ENCODE measurements around the gene TMEM37.

The TMEM37 gene, protein sequence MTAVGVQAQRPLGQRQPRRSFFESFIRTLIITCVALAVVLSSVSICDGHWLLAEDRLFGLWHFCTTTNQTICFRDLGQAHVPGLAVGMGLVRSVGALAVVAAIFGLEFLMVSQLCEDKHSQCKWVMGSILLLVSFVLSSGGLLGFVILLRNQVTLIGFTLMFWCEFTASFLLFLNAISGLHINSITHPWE

GRCh38 chr2:119431155-119431975 lies at the start of gene TMEM37:
TSS of gene TMEM37 (plus strand) at chr2:119431854. CDS start at chr2:119431904, 50 bp downstream.
- no peak for TF ChIP-seq SUZ12 (IDR thresholded peaks at IDR 0.05; ENCODE audit: extremely low read depth, insufficient read depth, insufficient read length)
- TF ChIP-seq ZNF274 (IDR thresholded peaks at IDR 0.05; ENCODE audit: low read depth, low read length): no peak
- no peak for TF ChIP-seq YY1 (IDR thresholded peaks at IDR 0.05; ENCODE audit: insufficient read depth, insufficient read length)
- DNase-seq (ENCODE audit: low read depth, low spot score): peak; percentile 78
- Histone ChIP-seq H3K9me3 (ENCODE audit: insufficient read depth, low read length) (no peaks in the 10 kb centered on the region), H3K27me3 (ENCODE audit: insufficient read depth, insufficient read length) (peaks cover 9% of the 10 kb centered on the region), H3K4me1 (ENCODE audit: insufficient read depth, insufficient read length) (peaks cover 32% of the 10 kb centered on the region), H3K36me3 (ENCODE audit: insufficient read depth, insufficient read length, low read length) (no peaks in the 10 kb centered on the region), H3K4me3 (ENCODE audit: insufficient read length, low read depth) (peak within 1 kb of the TSS; percentile 51), H3K9ac (ENCODE audit: insufficient read length, low read depth) (peak within 1 kb of the TSS; percentile 83)

DNA sequence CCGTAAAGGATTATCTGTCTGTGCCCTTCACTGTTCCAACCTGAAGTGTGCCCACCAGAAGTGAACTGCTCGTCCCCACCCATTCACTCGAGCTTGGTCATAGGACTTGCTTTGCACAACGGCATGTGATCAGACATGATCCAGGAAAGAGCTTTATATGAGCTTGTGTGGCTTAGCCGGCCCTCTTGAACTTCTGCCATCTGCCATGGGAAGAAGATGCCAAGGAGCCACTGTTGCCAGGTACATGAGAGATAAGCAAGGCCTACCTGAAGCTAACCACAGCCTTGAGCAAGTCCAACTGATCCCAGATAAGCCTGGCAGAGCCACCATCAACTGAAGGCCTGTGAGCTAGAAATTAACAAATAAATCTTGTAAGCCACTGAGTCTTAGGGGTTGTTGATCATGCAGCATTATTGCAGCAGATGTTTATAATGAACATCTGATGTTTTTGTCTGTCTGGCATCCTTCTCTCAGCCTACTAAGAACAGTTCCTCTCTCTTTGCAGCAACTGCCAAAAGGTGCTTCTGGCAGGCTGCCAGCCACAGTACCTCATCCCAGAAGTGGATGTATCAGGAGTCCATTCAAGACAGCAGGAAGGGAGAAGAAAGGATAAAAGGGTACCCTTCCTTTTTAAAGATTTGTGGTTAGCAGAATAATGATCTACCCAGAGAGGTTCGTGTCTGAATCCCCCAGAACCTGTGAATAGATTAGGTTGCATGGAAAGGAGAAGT lies 48.1 kb upstream of the TMEM37 start:
- Histone ChIP-seq H3K4me1 (ENCODE audit: insufficient read depth, insufficient read length) (no peaks in the 10 kb centered on the region), H3K9me3 (ENCODE audit: insufficient read depth, low read length) (no peaks in the 10 kb centered on the region), H3K27me3 (ENCODE audit: insufficient read depth, insufficient read length) (no peaks in the 10 kb centered on the region), H3K4me3 (ENCODE audit: insufficient read length, low read depth) (no peak overlapping the region), H3K9ac (ENCODE audit: insufficient read length, low read depth) (no peak overlapping the region), H3K36me3 (ENCODE audit: insufficient read depth, insufficient read length, low read length) (no peaks in the 10 kb centered on the region)
- no peak for DNase-seq (ENCODE audit: low read depth, low spot score)
- no peak for TF ChIP-seq ZNF274 (IDR thresholded peaks at IDR 0.05; ENCODE audit: low read depth, low read length)
- TF ChIP-seq SUZ12 (IDR thresholded peaks at IDR 0.05; ENCODE audit: extremely low read depth, insufficient read depth, insufficient read length): no peak
- TF ChIP-seq YY1 (IDR thresholded peaks at IDR 0.05; ENCODE audit: insufficient read depth, insufficient read length): no peak

- no peak for DNase-seq (ENCODE audit: low read depth, low spot score)
- no peaks in the 10 kb centered on the region for H3K9me3 ChIP-seq (ENCODE audit: insufficient read depth, low read length)
- H3K9ac ChIP-seq (ENCODE audit: insufficient read length, low read depth): no peak overlapping the region
- no peaks in the 10 kb centered on the region for H3K36me3 ChIP-seq (ENCODE audit: insufficient read depth, insufficient read length, low read length)
- TF ChIP-seq ZNF274 (IDR thresholded peaks at IDR 0.05; ENCODE audit: low read depth, low read length) (no peak), SUZ12 (IDR thresholded peaks at IDR 0.05; ENCODE audit: extremely low read depth, insufficient read depth, insufficient read length) (no peak), YY1 (IDR thresholded peaks at IDR 0.05; ENCODE audit: insufficient read depth, insufficient read length) (no peak)
- no peaks in the 10 kb centered on the region for H3K4me1 ChIP-seq (ENCODE audit: insufficient read depth, insufficient read length)
- no peak overlapping the region for H3K4me3 ChIP-seq (ENCODE audit: insufficient read length, low read depth)
- no peaks in the 10 kb centered on the region for H3K27me3 ChIP-seq (ENCODE audit: insufficient read depth, insufficient read length)
Measured at GRCh38 chr2:119384971-119385370, 46.7 kb upstream of the TMEM37 start.

- TF ChIP-seq YY1 (IDR thresholded peaks at IDR 0.05; ENCODE audit: insufficient read depth, insufficient read length) (no peak), SUZ12 (IDR thresholded peaks at IDR 0.05; ENCODE audit: extremely low read depth, insufficient read depth, insufficient read length) (no peak), ZNF274 (IDR thresholded peaks at IDR 0.05; ENCODE audit: low read depth, low read length) (no peak)
- Histone ChIP-seq H3K4me1 (ENCODE audit: insufficient read depth, insufficient read length) (no peaks in the 10 kb centered on the region), H3K9ac (ENCODE audit: insufficient read length, low read depth) (no peak overlapping the region), H3K36me3 (ENCODE audit: insufficient read depth, insufficient read length, low read length) (no peaks in the 10 kb centered on the region), H3K9me3 (ENCODE audit: insufficient read depth, low read length) (no peaks in the 10 kb centered on the region), H3K27me3 (ENCODE audit: insufficient read depth, insufficient read length) (no peaks in the 10 kb centered on the region), H3K4me3 (ENCODE audit: insufficient read length, low read depth) (no peak overlapping the region)
- no peak for DNase-seq (ENCODE audit: low read depth, low spot score)
Measured at GRCh38 chr2:119385466-119385865, 46.2 kb upstream of the TMEM37 start.

DNA sequence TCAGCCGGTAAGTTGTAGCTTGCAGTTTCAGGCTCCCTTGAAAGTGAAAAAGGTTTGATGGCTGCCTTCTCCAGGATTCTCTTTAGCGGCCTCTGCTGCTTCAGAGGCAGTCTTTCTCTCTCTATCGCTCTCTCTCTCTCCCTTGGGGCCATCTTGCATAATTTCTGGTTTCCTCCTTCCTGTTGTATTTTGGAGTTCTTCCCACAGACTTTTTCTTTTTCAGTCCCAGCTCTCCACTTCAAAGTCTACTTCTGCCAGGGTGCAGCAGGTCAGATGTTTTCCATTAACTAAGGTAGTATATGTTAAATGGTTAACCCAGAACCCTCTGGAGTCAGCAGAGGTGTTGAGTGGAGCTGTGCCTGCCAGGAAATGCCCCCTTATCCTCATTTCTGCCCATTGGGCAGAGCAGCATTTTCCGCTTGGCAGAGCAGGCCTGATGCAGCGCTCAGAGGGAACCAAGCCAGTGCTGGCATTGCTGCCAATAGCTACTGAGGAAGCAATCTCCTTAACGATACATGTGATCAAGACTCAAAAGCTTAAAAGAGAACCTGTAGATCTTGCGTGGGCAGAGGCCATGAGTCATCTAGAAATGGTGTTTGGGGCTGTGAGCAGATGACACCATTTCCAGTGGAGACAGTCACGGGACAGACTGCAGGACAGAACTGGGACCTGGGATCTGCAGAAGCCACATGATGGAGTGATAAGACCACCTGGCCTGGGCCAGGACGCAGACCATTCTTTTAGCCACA lies 44.1 kb upstream of the TMEM37 start:
- TF ChIP-seq SUZ12 (IDR thresholded peaks at IDR 0.05; ENCODE audit: extremely low read depth, insufficient read depth, insufficient read length) (no peak), ZNF274 (IDR thresholded peaks at IDR 0.05; ENCODE audit: low read depth, low read length) (no peak), YY1 (IDR thresholded peaks at IDR 0.05; ENCODE audit: insufficient read depth, insufficient read length) (no peak)
- H3K36me3 ChIP-seq (ENCODE audit: insufficient read depth, insufficient read length, low read length): no peaks in the 10 kb centered on the region
- H3K4me1 ChIP-seq (ENCODE audit: insufficient read depth, insufficient read length): no peaks in the 10 kb centered on the region
- H3K9me3 ChIP-seq (ENCODE audit: insufficient read depth, low read length): no peaks in the 10 kb centered on the region
- DNase-seq (ENCODE audit: low read depth, low spot score): no peak
- H3K9ac ChIP-seq (ENCODE audit: insufficient read length, low read depth): no peak overlapping the region
- no peak overlapping the region for H3K4me3 ChIP-seq (ENCODE audit: insufficient read length, low read depth)
- H3K27me3 ChIP-seq (ENCODE audit: insufficient read depth, insufficient read length): no peaks in the 10 kb centered on the region

- TF ChIP-seq YY1 (IDR thresholded peaks at IDR 0.05; ENCODE audit: insufficient read depth, insufficient read length) (no peak), ZNF274 (IDR thresholded peaks at IDR 0.05; ENCODE audit: low read depth, low read length) (no peak), SUZ12 (IDR thresholded peaks at IDR 0.05; ENCODE audit: extremely low read depth, insufficient read depth, insufficient read length) (no peak)
- no peak for DNase-seq (ENCODE audit: low read depth, low spot score)
- no peak overlapping the region for H3K4me3 ChIP-seq (ENCODE audit: insufficient read length, low read depth)
- no peaks in the 10 kb centered on the region for H3K4me1 ChIP-seq (ENCODE audit: insufficient read depth, insufficient read length)
- H3K27me3 ChIP-seq (ENCODE audit: insufficient read depth, insufficient read length): no peaks in the 10 kb centered on the region
- no peaks in the 10 kb centered on the region for H3K9me3 ChIP-seq (ENCODE audit: insufficient read depth, low read length)
- no peaks in the 10 kb centered on the region for H3K36me3 ChIP-seq (ENCODE audit: insufficient read depth, insufficient read length, low read length)
- no peak overlapping the region for H3K9ac ChIP-seq (ENCODE audit: insufficient read length, low read depth)
Measured at GRCh38 chr2:119389615-119390306, 41.9 kb upstream of the TMEM37 start.
